ENCODE results near the gene FRMPD4. TPM values are rescaled to one million over a fixed set of nuclear protein-coding genes. Genes with fewer than 3 reads are reported as not detected.

FRMPD4 gene
- total RNA-seq, 1 donor from 2014 or later, result 0.22 TPM

DNA sequence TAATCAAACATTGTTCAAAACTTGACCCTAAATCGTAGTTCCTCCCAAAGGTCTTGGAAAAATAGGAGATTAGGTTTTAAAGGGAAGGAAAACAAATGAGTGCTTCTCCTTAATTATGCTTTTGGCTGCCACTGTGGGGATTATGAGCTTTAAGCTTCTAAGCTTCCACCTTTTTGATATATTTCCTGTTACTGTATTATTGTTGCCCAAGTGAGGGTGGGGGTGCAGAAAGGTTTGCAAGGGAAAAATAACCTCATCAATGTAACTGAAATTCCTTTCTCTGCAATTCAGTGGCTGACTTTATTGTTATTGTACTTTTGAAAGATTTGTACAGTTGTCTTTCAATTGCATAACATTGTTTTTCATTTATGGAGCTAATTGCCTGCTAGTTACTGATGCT is 285.1 kb downstream of the FRMPD4 start:
- Mint-ChIP-seq H3K36me3 (no peaks in the 10 kb centered on the region), H3K4me3 (no peak overlapping the region), H3K27me3 (no peaks in the 10 kb centered on the region), H3K4me1 (ENCODE audit: unreplicated experiment) (no peaks in the 10 kb centered on the region), H3K9me3 (no peaks in the 10 kb centered on the region), H3K27ac (no peak overlapping the region)
- DNase-seq (ENCODE audit: extremely low spot score, unreplicated experiment), result no peak
- no peak for TF ChIP-seq CTCF (conservative IDR thresholded peaks at IDR 0.05)

- DNase-seq (ENCODE audit: extremely low spot score, unreplicated experiment), result no peak
- no peak for TF ChIP-seq CTCF (conservative IDR thresholded peaks at IDR 0.05)
- Mint-ChIP-seq H3K27me3 (no peaks in the 10 kb centered on the region), H3K9me3 (no peaks in the 10 kb centered on the region), H3K4me3 (no peak overlapping the region), H3K27ac (no peak overlapping the region), H3K4me1 (ENCODE audit: unreplicated experiment) (no peaks in the 10 kb centered on the region), H3K36me3 (no peaks in the 10 kb centered on the region)
Observed at GRCh38 chrX:12425496-12425895, 287.2 kb downstream of the FRMPD4 start.

- TF ChIP-seq CTCF (conservative IDR thresholded peaks at IDR 0.05), result no peak
- Mint-ChIP-seq H3K4me3 (no peak overlapping the region), H3K4me1 (ENCODE audit: unreplicated experiment) (no peaks in the 10 kb centered on the region), H3K27ac (no peak overlapping the region), H3K27me3 (no peaks in the 10 kb centered on the region), H3K36me3 (no peaks in the 10 kb centered on the region), H3K9me3 (no peaks in the 10 kb centered on the region)
- no peak for DNase-seq (ENCODE audit: extremely low spot score, unreplicated experiment)
Observed at GRCh38 chrX:12426420-12426819, 288.1 kb downstream of the FRMPD4 start.

DNA sequence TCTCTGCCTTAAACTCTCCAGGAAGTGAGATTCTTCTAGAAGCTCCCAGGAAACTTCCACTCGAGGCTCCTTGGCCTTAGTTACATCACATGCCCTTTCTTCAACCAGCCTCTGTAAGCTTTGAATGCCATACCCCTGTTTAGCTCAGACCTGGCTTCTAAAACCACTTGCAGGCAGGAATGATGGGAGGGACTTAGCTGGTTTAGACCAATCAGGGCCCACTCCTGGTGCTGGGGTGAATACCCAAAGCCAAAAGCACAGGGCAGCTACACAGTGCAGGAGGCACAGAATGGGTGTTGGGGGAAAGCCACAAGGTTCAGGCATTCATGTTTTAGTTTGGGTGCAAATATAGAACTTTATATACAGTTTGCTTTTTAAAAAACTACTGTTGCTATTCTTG is 296.2 kb downstream of the FRMPD4 start:
- no peak for DNase-seq (ENCODE audit: extremely low spot score, unreplicated experiment)
- Mint-ChIP-seq H3K36me3 (no peaks in the 10 kb centered on the region), H3K4me3 (no peak overlapping the region), H3K9me3 (no peaks in the 10 kb centered on the region), H3K27ac (no peak overlapping the region), H3K4me1 (ENCODE audit: unreplicated experiment) (no peaks in the 10 kb centered on the region), H3K27me3 (no peaks in the 10 kb centered on the region)
- no peak for TF ChIP-seq CTCF (conservative IDR thresholded peaks at IDR 0.05)

DNA sequence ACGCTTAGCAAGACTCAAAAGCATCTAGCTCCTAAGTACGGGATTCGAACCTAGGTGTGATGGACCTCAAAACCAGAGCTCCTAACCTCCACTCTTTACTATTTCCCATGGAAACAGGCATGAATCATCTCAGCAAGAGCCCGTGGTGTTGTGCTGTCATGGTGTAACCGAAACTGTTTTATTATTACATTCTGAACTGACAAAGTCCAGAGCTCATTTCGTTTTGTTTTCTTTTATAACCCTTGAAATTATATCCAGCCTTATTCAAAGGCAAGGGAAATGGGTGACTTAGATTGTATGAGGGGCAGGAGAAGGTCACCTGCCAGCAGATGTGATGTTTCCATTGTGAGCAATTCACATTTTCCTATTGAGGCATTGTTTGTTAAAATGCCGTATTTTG is 301.1 kb downstream of the FRMPD4 start:
- H3K4me3 Mint-ChIP-seq, result no peak overlapping the region
- H3K27ac Mint-ChIP-seq, result no peak overlapping the region
- no peaks in the 10 kb centered on the region for H3K36me3 Mint-ChIP-seq
- H3K9me3 Mint-ChIP-seq, result no peaks in the 10 kb centered on the region
- no peak for DNase-seq (ENCODE audit: extremely low spot score, unreplicated experiment)
- no peak for TF ChIP-seq CTCF (conservative IDR thresholded peaks at IDR 0.05)
- H3K27me3 Mint-ChIP-seq, result no peaks in the 10 kb centered on the region
- no peaks in the 10 kb centered on the region for H3K4me1 Mint-ChIP-seq (ENCODE audit: unreplicated experiment)

DNA sequence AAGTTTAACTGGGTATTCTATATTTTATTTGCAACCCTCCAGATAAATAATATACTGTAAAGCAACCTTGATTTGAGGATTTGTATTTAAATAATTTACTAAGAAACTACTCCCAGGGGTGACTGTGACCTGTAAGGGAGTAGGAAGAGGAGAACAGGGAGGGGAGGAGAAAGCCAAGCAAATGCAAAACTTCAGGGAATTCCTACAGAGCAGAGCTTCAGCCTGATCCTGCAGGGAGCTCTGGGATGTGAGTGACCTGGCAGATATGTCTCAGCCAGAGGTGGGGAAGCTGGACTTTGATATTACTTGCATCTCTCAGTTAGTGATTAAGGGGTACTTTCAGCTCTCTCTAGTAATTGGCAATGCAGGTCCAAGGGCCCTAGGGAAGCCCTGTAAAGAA is 302.0 kb downstream of the FRMPD4 start:
- H3K9me3 Mint-ChIP-seq, result no peaks in the 10 kb centered on the region
- no peaks in the 10 kb centered on the region for H3K36me3 Mint-ChIP-seq
- no peak overlapping the region for H3K4me3 Mint-ChIP-seq
- H3K4me1 Mint-ChIP-seq (ENCODE audit: unreplicated experiment), result no peaks in the 10 kb centered on the region
- no peak for TF ChIP-seq CTCF (conservative IDR thresholded peaks at IDR 0.05)
- H3K27me3 Mint-ChIP-seq, result no peaks in the 10 kb centered on the region
- no peak overlapping the region for H3K27ac Mint-ChIP-seq
- no peak for DNase-seq (ENCODE audit: extremely low spot score, unreplicated experiment)

All from type B pancreatic cell (in vitro differentiated cells).